Activated naive CD8-positive, alpha-beta T cell treated with anti-CD3 and anti-CD28 coated beads, Interleukin-2, amount 50 U/mL, for 16 hours (primary cell): Measurements from ENCODE around the gene NLGN2.

Experiments
- DNase-seq: peaks from one replicate; pipeline ENCODE4 v3.0.0-alpha.2; 2020; ENCODE audit warnings: low read depth, low spot score

NLGN2 gene

DNA sequence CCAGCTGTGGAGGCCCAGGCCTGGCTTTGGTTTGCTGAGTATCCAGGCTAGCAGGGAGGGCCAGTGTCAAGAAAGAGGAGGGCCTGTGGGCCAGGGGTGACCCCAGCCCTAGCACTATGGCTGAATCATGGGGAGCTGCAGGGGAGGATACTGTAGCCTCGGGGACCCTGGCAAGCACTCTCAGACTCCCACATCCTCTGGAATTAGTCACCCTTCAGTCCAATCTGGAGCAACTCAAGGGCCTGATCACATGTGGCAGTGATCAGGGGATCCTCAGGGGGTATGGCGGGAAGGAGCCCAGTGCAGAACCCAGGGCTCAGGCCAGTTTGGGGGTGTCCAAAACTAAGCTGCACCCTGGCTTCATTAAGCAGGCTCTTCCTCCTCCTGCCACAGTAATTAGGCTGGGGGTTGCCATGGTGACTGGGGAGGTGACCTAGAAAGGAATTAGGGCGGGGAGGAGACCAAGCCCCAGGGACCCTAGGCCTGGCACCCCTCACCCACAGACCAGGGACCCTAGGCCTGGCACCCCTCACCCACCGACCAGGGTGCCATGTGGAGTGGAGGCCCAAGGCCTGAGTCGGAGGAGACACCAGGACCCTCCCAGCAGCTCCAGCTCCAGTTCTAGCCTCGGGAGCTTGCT lies 5.8 kb downstream of the NLGN2 start:
- no peak for DNase-seq

- no peak for DNase-seq
Observed at GRCh38 chr17:7414837-7415236, 7.2 kb downstream of the NLGN2 start.

DNA sequence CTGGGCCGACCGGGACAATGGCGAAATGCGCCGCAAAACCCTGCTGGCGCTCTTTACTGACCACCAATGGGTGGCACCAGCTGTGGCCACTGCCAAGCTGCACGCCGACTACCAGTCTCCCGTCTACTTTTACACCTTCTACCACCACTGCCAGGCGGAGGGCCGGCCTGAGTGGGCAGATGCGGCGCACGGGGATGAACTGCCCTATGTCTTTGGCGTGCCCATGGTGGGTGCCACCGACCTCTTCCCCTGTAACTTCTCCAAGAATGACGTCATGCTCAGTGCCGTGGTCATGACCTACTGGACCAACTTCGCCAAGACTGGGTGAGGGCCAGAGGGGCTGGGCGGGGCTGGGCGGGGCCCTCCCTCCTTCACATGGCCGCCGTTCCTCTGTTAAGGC lies 8.1 kb downstream of the NLGN2 start:
- DNase-seq, result no peak

GRCh38 chr17:7416323-7416722 lies 8.7 kb downstream of the NLGN2 start:
- DNase-seq, result no peak

DNA sequence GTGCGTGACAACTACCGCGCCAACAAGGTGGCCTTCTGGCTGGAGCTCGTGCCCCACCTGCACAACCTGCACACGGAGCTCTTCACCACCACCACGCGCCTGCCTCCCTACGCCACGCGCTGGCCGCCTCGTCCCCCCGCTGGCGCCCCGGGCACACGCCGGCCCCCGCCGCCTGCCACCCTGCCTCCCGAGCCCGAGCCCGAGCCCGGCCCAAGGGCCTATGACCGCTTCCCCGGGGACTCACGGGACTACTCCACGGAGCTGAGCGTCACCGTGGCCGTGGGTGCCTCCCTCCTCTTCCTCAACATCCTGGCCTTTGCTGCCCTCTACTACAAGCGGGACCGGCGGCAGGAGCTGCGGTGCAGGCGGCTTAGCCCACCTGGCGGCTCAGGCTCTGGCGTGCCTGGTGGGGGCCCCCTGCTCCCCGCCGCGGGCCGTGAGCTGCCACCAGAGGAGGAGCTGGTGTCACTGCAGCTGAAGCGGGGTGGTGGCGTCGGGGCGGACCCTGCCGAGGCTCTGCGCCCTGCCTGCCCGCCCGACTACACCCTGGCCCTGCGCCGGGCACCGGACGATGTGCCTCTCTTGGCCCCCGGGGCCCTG lies 9.5 kb downstream of the NLGN2 start:
- DNase-seq, result no peak

- no peak for DNase-seq
Observed at GRCh38 chr17:7418472-7419152, 11.0 kb downstream of the NLGN2 start.

- no peak for DNase-seq
Observed at GRCh38 chr17:7419819-7420610, 12.4 kb downstream of the NLGN2 start, which contains the start of gene SPEM1. Gene SPEM1 (plus strand): TSS chr17:7420324. CDS start chr17:7420385, 61 bp downstream.

- DNase-seq, result no peak
Observed at GRCh38 chr17:7421186-7421585, 13.5 kb downstream of the NLGN2 start.

GRCh38 chr17:7423679-7424078 lies 16.0 kb downstream of the NLGN2 start:
- DNase-seq, result no peak

DNA sequence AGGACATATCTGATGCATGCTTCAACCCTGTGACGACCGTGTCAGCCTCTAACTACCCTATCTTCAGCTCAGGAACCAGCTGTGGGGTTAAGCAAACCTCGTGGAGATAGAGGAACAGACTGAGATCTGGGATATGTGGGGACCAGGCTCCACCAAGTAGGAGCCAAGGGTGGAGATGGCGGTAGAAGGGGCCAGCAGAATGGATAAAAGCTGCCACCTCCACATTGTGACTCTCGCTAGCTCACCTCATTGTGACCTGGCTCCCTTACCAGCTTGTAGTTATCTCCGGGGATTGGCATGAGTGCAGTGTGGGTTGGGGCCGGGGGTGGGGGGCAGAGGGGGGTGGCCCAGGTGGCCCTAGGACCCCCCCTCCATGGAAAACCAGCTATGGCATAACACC lies 17.7 kb downstream of the NLGN2 start, which contains the start of gene SPEM2:
Gene SPEM2, plus strand, starts transcription at position 301 of the 400 bp plus-strand sequence. Its CDS starts 73 bp downstream, at position 374.
- no peak for DNase-seq

- DNase-seq, result no peak
Observed at GRCh38 chr17:7425756-7426155, 18.1 kb downstream of the NLGN2 start.

GRCh38 chr17:7426203-7426863 lies 18.7 kb downstream of the NLGN2 start:
- no peak for DNase-seq

GRCh38 chr17:7426896-7427489 lies 19.3 kb downstream of the NLGN2 start:
- no peak for DNase-seq

- no peak for DNase-seq
Observed at GRCh38 chr17:7427549-7427948, 19.9 kb downstream of the NLGN2 start.

DNA sequence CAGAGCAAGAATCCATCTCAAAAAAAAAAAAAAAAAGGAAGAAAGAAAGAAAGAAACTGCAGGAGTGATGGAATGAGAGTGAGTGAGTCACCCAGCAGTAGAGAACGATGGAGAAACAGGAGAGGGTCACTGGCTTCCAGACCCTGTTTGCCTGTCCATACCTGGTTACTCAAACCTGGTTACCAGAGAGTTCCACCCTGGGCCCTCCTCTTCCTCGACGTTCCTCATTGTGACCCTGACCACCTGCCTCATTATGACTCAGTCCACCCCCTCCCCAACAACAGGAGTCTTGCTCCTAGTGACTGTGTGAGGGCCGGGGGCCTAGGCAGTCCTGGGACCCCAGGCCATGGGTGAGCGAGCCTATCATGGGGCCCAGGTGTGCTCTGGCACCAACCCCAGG lies 20.9 kb downstream of the NLGN2 start, which contains the start of gene SPEM3:
Gene SPEM3, plus strand, starts transcription at position 301 of the 400 bp plus-strand sequence. Its CDS starts 46 bp downstream, at position 347.
- no peak for DNase-seq

DNA sequence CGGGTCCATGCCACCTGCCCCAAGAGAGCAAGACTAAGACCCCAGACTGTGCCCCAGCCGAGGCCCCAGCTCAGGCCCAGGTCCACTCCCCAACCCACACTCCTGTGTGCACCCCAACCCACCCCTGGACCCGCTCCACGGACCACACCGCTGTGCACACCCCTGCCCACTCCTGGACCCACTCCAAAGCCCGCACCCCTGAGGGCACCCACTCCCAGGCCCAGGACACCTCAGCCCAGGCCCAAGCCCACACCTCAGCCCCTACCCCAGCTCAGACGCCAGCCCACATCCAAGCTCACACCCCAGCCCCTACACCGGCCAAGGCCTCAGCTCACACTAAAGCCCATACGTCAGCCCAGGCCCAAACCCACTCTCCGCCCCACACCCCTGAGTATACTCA lies 22.1 kb downstream of the NLGN2 start:
- DNase-seq, result no peak

- DNase-seq, result no peak
Observed at GRCh38 chr17:7431231-7431630, 23.6 kb downstream of the NLGN2 start.

DNA sequence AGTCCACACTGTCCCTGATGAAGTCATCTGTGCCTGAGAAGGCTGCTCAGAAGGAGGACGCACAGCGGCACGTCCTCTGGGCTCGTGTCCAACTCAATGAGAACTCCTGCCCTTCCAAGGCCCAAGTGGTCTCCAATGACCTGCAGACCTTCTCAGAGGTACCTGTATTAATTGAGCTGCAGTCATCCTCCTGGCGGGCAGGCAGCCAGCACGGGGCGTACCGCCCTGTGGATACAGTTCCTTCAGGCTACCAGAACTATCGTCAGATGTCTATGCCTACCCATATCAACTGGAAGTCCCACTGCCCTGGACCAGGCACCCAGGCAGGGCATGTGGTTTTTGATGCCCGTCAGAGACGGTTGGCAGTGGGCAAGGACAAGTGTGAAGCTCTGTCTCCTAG lies 24.7 kb downstream of the NLGN2 start:
- DNase-seq, result no peak

GRCh38 chr17:7435676-7436555 lies 28.3 kb downstream of the NLGN2 start:
- DNase-seq, result no peak
